Measurements from ENCODE around the gene LIN7C.
A peak's percentile ranks its signal among the peaks of the same experiment; 100 is the strongest.

DNA sequence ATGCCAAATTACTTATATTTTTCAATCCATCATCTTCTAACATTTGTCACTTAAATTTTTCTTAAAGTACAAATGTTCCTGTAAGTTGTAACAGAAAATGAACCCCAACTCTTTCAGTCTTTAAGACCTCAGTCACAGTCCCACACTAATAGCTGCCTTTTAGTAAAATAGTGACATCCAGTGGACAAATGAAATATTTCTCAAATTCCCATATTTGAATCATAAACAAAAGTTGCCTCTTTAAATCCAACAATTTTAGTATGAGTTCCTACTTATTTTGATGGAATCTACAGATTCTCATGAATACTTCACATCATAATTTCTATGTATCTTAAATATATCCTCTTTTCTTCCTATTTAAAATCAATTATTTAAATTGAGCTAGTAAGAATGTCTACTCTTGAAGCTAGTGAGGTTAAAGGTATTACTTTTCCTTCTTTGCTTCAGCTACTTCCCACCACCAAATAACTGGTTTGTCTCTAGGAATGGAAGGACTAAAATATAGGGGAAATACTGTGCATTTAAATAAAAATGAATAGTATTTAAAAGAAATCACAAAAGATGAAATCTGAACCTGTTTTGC is 9.2 kb downstream of the LIN7C start:
- TF ChIP-seq, protein P1, sequence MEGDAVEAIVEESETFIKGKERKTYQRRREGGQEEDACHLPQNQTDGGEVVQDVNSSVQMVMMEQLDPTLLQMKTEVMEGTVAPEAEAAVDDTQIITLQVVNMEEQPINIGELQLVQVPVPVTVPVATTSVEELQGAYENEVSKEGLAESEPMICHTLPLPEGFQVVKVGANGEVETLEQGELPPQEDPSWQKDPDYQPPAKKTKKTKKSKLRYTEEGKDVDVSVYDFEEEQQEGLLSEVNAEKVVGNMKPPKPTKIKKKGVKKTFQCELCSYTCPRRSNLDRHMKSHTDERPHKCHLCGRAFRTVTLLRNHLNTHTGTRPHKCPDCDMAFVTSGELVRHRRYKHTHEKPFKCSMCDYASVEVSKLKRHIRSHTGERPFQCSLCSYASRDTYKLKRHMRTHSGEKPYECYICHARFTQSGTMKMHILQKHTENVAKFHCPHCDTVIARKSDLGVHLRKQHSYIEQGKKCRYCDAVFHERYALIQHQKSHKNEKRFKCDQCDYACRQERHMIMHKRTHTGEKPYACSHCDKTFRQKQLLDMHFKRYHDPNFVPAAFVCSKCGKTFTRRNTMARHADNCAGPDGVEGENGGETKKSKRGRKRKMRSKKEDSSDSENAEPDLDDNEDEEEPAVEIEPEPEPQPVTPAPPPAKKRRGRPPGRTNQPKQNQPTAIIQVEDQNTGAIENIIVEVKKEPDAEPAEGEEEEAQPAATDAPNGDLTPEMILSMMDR (optimal IDR thresholded peaks at IDR 0.05 in 1 of 3, IDR thresholded peaks at IDR 0.05 in 1 of 3, conservative IDR thresholded peaks at IDR 0.05 in 1 of 3; ENCODE audit: extremely low read depth in 1 of 3, insufficient read depth in 2 of 3, low read length in 3 of 3), result peak in 2 of 3 experiments; percentile 19 to 47
- TF ChIP-seq EZH2 (IDR thresholded peaks at IDR 0.05; ENCODE audit: low read length), result no peak

Data from keratinocyte (primary cell).